Measurements from ENCODE around the gene EEFSEC.

- TF ChIP-seq CTCF (IDR thresholded peaks at IDR 0.05) (no peak), POLR2A (IDR thresholded peaks at IDR 0.05; ENCODE audit: low read depth) (no peak), POLR2AphosphoS5 (IDR thresholded peaks at IDR 0.05) (no peak), EP300 (IDR thresholded peaks at IDR 0.05) (no peak)
These were observed 39.9 kb downstream of the EEFSEC start for GRCh38 chr3:128193168-128193567.
